Fibroblast of pulmonary artery (primary cell): Measurements from ENCODE around the gene BMP7.
"Not testable (repeated sequence)": the region's sequence is repeated elsewhere in the genome, so short reads cannot be mapped to it uniquely, and the experiment has no call there.

Experiments
- DNase-seq: peaks from one replicate; pipeline ENCODE4 v3.0.0-alpha.2; 2010; ENCODE audit warnings: low read depth
- H3K4me3 ChIP-seq: replicated peaks from 2 replicates; pipeline ENCODE4 v1.5.1; 2011; ENCODE audit warnings: low read depth, mild to moderate bottlenecking, control low read depth, low read length, moderate library complexity
- TF ChIP-seq, protein P1 (sequence below): IDR thresholded peaks from 2 replicates; pipeline ENCODE4 v1.5.1; 2011; ENCODE audit warnings: mild to moderate bottlenecking, control low read depth, low read length, inconsistent platforms; ENCODE audit errors: missing control alignments

BMP7 gene

DNA sequence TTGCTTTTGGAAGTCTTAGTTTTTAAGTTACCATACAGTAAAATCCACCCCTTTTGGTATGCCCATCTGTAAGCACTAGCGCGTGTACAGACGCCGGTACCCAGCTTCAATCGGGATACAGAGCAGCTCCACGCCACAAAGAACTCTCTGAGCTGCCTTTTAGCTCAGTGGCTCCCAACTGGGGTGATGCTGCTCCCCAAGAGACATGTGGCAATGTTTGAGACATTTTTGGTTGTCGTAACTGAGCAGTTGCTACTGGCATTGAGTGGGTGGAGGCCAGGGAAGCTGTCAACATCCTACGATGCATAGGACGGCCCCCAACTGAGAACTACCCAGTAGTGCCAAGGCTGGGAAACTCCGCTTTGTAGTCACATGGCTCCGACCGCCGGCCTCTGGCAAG is 73.3 kb downstream of the BMP7 start:
- DNase-seq, result no peak
- no peak overlapping the region for H3K4me3 ChIP-seq
- TF ChIP-seq, protein P1, sequence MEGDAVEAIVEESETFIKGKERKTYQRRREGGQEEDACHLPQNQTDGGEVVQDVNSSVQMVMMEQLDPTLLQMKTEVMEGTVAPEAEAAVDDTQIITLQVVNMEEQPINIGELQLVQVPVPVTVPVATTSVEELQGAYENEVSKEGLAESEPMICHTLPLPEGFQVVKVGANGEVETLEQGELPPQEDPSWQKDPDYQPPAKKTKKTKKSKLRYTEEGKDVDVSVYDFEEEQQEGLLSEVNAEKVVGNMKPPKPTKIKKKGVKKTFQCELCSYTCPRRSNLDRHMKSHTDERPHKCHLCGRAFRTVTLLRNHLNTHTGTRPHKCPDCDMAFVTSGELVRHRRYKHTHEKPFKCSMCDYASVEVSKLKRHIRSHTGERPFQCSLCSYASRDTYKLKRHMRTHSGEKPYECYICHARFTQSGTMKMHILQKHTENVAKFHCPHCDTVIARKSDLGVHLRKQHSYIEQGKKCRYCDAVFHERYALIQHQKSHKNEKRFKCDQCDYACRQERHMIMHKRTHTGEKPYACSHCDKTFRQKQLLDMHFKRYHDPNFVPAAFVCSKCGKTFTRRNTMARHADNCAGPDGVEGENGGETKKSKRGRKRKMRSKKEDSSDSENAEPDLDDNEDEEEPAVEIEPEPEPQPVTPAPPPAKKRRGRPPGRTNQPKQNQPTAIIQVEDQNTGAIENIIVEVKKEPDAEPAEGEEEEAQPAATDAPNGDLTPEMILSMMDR, result no peak

DNA sequence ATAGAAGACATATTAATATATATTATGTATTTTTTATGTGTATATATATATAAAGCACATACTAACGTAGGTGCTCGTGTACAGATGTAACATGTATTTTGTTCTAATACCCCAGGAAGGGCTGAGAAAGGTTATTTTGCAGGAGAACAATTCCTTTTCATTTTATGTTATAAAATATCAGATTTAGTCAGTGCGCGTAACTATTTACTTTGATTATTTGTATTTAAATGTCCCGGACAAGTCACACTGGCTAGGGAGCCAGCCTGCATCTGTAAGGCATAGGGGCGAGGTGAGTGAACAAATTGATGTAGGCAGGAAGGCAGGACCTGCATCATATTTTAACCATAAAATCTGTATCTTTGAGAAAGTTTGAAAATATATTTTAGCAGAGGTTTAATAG is 74.1 kb downstream of the BMP7 start:
- no peak for DNase-seq
- H3K4me3 ChIP-seq, result no peak overlapping the region
- TF ChIP-seq, protein P1, result no peak

DNA sequence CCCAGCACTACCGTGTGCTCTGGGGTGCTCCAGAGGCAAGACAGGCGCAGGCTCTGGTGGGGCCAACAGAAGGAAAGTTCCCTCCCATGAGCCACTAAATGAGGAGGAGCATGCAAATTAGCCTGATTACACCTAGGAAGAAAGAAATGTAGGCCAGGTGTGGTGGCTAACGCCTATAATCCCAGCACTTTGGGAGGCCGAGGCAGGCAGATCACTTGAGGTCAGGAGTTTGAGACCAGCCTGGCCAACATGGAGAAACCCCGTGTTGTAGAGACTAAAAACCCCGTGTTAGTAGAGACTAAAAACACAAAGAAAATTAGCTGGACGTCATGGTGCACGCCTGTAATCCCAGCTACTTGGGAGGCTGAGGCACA is 75.2 kb downstream of the BMP7 start:
- not testable (repeated sequence) for DNase-seq, H3K4me3 ChIP-seq

DNA sequence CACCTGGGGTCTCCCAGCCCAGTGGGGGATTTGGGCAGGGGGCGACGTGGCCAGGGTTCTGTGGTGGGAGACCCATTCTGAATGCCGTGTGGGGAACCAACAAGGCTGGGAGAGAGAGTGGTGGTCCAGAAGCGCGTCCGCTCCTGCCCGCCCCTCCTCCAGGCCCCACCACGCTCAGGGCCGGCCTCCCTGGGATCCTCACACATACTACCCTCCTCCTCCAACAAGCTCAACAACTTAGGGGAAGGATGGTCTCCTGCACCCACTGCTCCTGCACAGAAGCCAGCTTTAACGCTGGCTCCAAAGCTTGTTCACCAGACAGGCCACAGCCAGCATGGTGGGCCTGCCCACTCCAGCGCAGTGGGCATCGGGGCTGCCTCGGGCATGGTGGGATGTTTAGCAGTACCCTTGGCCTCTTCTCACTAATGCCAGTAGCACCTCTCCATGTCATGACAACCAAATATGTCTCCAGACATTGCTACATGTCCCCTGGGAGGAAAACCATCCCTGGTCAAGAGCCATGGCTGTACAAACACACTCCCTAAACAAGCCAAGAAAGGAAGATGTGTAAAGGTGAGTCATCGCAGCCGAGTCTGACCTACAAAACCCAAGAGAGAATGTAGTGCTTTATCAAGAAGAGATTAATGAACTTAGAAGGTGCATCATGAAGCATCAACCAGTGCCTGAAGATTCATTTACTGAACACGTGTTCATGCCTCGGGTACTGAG is 75.7 kb downstream of the BMP7 start:
- H3K4me3 ChIP-seq, result no peak overlapping the region
- TF ChIP-seq, protein P1, result no peak
- no peak for DNase-seq

DNA sequence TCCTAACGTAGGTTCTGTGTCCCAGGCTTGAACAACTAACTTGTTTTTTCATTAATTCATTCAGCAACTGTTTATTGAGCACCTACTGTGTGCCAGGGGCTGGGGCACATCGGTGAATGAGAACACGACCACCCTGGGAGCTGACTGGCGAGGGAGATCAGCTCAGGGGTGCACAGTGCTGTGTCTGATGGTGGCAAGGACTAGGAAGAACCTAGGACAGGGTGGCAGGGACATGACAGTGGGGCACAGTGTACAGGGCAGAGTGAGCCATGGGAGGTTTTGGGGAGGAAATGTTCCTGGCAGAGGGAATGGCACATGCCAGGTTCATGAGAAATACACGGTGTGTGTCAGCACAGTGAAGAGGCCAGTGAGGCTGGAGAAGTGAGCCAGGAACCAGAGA is 76.7 kb downstream of the BMP7 start:
- no peak overlapping the region for H3K4me3 ChIP-seq
- no peak for DNase-seq
- TF ChIP-seq, protein P1, result no peak

DNA sequence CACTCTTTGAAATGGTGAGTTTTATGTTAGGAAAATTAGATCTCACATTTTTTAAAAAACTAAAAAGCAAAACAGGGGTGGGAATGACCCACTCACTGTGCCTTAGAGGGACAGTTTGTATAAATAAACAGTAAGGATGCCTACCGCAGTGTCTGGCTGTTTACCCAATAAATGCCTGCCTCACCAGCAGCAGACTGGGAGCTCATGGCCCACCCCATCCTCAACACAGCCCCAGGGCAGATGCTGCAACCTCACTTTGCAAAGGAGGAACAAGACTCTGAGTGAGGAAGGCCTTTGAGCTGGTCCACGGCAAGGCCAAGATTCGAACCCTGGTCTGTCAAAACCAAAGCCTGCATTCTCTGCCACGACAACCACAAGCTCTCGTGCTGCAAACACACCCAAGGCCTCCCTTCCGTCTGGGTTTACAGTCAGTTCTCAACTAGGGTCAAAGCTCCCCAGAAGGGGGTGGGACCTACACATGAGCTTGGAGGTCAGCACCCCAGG is 77.8 kb downstream of the BMP7 start:
- no peak for DNase-seq
- TF ChIP-seq, protein P1, result no peak
- no peak overlapping the region for H3K4me3 ChIP-seq

DNA sequence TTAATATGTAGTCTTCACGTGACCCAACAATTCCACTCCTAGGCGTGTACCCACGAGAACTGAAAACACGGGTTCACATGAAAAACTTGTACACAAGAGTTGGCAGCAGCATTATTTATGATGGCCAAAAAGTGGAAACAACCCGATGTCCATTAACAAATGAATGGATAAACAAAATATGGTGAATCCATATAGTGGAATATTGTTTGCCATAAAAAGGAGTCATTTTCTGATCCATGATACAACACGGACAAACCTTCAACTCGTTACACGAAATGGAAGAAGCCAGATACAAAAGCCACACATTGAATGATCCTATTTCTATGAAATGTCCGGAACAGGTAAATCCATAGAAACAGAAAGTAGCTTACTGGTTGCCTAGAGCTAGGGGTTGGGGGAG is 78.4 kb downstream of the BMP7 start:
- no peak for DNase-seq
- H3K4me3 ChIP-seq, result no peak overlapping the region
- TF ChIP-seq, protein P1, result no peak
